HepG2 (cell line): ENCODE results near the gene RIPOR3.

Experiments
- E2F1 ChIP-seq: sonication (generic); formaldehyde crosslinking; IDR thresholded peaks from 2 replicates; pipeline ENCODE4 v1.5.0; 2020; ENCODE audit warnings: missing genetic modification reagents
- MYC ChIP-seq: sonication (generic); formaldehyde crosslinking; IDR thresholded peaks from 2 replicates; pipeline ENCODE4 v1.9.0; 2021; ENCODE audit warnings: missing genetic modification reagents, borderline replicate concordance
- NR3C1 ChIP-seq: sonication (generic); formaldehyde crosslinking; IDR thresholded peaks from 2 replicates; pipeline ENCODE4 v1.4.0; 2020; ENCODE audit warnings: missing genetic modification reagents
- SMC3 ChIP-seq: IDR thresholded peaks from 2 replicates; pipeline ENCODE4 v1.6.1; 2011; ENCODE audit warnings: low read length, improper control_type of control experiment
- ZHX1 ChIP-seq: sonication (generic); formaldehyde crosslinking; IDR thresholded peaks from 2 replicates; pipeline ENCODE4 v1.8.1; 2022; ENCODE audit warnings: low read depth, mild to moderate bottlenecking, missing genetic modification reagents

GRCh38 chr20:50724112-50724725, 32.9 kb upstream of the RIPOR3 start:
- no peak for TF ChIP-seq MYC (CRISPR knock-in tag)
- no peak for TF ChIP-seq ZHX1 (CRISPR knock-in tag)
- no peak for TF ChIP-seq E2F1 (CRISPR knock-in tag)
- TF ChIP-seq SMC3 = no peak
- TF ChIP-seq NR3C1 = no peak
